Right forelimb (tissue), 1 donor: Measurements from ENCODE around the gene P2RY14.
"Not testable (repeated sequence)": the region's sequence is repeated elsewhere in the genome, so short reads cannot be mapped to it uniquely, and the experiment has no call there.

Experiments used
- DNase-seq: peaks from one replicate; pipeline ENCODE4 v3.0.0-alpha.2; 2018

The P2RY14 gene

GRCh38 chr3:151248772-151249337, 29.5 kb downstream of the P2RY14 start:
- no peak for DNase-seq

GRCh38 chr3:151242006-151242405, 36.3 kb downstream of the P2RY14 start:
- not testable (repeated sequence) for DNase-seq

DNA sequence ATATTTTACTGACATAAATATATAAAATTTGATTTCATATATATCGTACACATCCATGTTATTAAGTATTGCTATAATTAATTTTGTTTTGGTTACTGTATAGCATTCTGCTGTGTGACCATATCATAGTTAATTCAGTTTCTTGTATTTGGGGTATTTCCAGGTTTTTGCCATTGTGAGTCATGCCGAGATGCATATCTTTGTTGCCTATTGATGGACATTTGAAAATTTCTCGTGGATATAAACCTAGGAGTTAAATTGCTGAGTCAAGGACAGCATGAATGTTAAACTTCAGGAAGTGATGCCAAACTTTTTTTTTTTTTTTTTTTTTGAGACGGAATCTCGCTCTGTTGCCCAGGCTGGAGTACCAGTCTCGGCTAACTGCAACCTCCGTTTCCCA, 41.6 kb downstream of the P2RY14 start:
- no peak for DNase-seq

- no peak for DNase-seq
Observed at GRCh38 chr3:151236316-151236715, 42.0 kb downstream of the P2RY14 start.

DNA sequence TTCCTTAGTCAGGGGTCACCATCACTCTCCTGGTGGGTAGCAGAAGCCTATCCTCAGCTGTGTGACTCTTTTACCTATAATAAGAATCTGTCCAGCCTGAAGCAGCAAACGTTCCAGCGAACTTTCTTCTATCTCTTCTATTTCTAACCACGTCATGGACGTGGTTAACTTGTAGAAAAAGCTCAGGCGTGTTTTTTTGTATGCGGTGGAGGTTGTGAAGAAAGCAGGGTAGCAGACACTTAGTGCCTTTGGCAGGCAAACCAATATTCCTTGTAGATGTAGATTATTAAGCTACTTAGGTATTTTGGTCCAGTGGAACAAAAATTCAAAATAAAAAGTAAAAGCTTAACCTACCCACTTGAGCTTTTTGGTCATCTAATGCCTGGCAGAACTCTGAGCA, 43.5 kb downstream of the P2RY14 start:
- no peak for DNase-seq

DNA sequence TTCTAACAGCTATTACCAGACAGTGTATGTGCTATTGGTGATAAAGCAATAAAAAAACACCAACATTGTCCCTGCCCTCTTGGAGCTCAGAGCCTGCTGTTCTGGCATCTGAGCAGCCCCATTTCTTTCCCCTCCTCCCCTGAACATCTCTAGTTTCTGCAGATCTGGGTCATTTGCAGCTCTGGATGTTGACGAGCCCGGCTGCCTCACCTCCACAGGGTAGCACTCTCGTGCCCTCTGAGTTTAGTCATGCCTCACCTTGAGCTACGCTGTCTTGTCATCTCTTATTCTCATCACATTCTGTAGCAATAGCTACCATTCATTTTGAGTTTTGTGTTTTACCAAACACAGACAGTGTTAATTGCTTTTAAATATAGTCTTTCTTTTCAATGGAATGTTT, 45.4 kb downstream of the P2RY14 start:
- DNase-seq = no peak

DNA sequence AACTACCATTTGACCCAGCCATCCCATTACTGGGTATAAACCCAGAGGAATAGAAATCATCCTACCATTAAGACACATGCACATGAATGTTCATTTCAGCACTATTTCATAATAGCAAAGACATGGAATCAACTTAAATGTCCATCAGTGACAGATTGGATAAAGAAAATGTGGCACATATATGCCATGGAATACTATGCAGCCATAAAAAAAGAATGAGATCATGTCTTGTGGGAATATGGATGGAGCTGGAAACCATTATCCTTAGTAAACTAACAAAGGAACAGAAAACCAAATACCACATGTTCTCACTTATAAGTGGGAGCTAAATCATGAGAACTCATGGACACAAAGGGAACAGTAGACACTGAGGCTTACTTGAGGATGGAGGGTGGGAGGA, 45.9 kb downstream of the P2RY14 start:
- not testable (repeated sequence) for DNase-seq

GRCh38 chr3:151230646-151231045, 47.7 kb downstream of the P2RY14 start:
- DNase-seq = no peak

DNA sequence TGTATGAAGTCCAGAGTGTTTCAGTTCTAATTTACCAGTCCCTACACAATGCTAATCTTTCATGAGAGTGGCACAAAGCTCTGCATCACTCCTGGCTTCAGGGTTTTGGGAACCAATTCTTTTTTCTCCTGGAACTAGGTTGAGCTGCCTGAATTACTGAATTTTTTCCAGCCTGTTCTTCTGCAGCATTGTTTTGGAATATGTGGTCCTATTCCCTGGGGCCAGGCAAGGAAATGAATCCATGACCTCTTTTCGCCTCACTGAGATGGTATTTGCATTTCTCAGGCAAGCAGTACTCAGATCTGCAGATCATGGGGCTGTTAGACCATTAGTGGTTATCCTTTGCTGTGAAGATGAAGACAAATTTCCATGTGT, 49.7 kb downstream of the P2RY14 start:
- DNase-seq = no peak

DNA sequence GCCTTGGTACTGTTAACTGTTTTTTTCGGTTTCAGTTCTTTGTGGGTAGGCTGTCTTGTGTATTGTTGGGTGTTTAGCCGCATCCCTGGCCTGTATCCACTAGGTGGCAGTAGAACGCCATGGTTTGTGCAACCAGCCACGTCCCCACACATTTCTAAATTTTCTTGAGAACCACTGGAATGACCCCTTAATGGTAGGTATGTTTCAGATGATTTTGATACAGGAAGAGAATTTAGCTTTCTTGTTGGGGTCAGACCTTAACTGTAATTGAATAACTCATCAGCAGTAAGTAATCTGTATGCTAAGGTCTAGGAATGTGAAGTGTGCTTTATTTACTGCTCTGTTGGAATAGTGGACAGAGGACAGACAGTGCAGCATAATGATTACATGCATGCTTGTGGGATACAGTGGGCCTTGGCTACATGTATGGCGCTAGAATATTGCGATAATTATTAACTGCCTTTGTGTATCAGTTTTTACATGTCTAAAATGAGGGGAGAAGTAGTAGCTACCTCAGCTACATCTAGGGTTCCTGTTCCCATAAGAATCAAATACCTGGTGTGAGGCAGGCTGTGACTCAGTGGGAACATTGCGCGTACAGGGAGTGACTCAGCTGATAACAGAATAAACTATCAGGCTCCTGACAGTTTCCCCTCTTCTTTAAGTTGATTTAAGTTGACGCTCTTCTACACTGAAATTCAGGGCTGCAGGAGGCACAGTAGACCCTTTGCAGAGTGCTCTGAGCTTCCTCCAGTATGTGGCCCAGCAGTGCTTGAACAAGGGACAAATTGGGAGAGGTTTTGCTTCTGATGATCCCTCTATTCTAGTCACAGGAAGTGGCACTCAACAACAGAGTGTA, 50.3 kb downstream of the P2RY14 start:
- DNase-seq = peak; percentile 91

GRCh38 chr3:151227266-151227806, 51.0 kb downstream of the P2RY14 start:
- DNase-seq = no peak

- DNase-seq = no peak
Observed at GRCh38 chr3:151226825-151227224, 51.5 kb downstream of the P2RY14 start.

GRCh38 chr3:151226088-151226563, 52.2 kb downstream of the P2RY14 start:
- no peak for DNase-seq

DNA sequence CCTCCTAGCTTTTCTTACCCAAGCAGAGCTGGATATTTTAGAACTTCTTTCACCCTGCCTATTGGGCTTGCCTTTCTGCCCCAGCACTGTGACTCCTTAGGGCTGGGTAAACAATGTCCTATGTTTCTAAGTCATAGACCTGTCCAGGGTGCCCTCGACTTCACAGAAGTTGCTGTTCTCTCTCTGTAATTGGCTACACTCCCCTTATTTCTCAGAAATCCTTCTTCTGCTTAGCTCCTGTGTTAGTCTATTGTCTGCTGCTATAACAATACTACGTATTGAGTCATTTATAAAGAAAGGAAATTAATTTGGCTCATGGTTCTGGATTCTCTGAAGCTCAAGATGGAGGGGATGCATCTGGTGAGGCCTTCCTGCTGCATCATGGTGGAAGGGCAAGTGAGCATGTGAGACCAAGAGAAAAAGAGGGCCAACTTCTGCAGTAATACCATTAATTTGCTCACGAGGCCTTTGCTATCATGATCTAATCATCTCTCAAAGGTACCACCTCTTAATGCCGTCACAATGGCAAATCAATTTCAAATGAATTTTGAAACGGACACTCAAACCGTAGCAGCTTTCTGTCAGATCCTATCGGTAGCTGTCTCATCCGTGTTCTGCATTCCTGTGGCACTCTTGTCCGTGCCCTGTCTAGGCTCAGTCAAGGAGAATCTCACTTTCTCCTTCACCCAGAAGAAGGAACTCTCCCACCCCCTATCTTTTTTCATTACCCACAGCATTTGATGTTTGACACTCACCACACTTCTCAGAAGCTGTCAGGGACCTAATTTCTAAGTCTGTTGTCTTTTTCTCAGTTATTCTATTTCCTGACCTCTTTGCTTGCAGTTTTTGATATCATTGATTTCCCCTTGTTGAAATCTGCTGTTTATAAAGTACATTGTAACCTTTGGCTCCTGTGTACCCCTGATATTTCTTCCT, 53.0 kb downstream of the P2RY14 start:
- DNase-seq = no peak

DNA sequence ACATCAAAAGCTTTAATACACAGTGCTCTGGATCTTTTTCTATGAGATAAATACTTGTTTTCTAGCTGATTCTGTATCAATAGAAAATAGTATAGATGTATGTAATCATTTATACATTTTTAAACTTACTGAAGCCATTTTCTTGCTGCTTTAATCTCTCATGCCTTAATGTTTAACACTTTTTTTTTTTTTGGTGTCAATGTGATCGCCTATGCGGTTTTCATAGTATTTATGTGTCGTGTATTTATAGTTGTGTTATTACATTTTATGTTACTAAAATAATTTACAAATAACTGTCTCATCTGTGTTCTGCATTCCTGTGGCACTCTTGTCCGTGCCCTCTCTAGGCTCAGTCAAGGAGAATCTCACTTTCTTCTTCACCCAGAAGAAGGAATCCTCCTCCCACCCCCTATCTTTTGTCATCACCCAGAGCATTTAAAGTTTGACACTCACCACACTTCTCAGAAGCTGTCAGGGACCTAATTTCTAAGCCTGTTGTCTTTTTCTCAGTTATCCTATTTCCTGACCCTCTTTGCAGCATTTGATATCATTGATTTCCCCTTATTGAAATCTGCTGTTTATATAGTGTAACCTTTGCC, 54.0 kb downstream of the P2RY14 start:
- DNase-seq = no peak

DNA sequence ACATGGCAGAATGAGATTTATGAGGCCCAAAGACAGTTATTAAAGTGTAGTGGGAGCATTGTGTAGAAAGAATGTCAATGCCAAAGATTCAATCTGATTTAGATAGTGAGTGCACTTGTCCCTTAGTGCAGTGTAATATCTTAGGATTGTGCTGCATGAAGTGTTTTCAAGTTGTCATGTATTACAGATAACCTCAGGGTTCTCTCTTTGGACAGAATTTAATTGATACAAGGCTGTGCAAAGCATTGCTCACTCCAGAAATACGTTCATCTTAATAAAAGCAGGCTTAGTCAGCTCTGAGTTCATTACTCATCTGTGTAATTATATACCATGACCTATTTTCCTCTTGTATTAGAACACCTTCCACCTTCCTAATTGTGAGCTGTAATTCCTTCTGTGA, 59.3 kb downstream of the P2RY14 start:
- no peak for DNase-seq

- DNase-seq = no peak
Observed at GRCh38 chr3:151218136-151218535, 60.2 kb downstream of the P2RY14 start.

DNA sequence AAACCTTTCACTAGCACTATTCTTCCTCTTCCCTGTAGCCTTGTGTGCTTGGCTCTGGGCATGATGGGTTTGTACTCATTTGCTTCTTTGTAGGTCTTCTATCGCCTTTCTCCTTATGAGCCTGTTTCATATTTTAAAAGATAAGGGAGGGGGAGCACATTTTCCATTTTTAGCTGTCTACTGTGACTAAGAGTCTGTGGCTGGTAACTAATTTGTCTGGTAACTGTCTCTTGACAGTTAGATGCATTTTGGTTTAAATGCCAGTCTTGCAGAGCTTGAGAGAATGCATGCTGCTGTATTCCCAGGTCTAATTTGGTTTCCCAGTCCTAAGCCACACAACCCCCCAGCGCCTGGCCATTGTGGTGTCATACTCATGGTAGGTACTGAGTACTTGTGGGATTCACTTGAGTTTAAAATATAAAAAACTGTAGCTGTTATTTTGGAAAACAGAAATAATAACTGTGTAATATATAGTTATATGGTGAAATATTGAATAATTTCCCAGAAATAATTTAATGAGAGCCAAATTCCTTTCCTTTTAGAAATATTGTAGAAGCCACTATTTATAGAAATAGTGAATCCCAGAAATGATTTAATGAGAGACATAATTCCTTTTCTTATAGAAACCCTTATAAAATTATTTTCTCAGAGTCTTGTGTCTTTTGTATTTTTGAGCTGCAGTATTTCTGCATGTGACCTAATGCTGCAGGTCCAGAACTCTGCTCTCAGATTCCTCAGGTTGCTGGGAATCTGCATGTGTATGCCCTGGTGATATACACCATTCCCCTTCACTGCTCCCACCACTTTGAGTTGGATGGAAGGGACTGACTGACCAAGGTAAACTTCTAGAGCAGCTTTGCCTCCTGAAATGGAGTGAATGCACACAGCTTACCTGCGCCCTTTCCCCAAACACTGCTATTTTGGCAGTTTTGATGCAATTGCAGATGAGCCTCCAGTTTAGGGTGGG, 61.4 kb downstream of the P2RY14 start:
- no peak for DNase-seq

DNA sequence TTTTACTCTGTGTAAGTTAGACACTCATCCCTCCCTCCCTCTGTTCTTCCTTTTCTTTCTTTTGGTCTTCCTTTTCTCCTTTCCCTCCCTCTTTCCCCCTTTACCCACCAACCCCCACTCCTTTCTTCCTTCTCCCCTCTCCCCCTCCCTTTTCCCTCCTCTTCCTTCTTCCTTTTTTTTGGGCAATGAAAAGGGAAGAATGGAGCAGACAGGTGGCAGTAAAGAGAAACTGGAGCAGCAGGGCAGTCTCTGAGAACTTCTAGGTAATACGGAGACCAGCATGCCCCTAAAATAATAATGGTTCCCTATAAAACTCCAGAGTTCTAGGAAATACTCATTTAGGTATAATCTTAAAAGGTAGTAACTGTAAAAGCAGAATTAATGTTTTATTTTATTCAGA, 63.9 kb downstream of the P2RY14 start:
- DNase-seq = no peak

GRCh38 chr3:151213881-151214280, 64.5 kb downstream of the P2RY14 start:
- DNase-seq = no peak

DNA sequence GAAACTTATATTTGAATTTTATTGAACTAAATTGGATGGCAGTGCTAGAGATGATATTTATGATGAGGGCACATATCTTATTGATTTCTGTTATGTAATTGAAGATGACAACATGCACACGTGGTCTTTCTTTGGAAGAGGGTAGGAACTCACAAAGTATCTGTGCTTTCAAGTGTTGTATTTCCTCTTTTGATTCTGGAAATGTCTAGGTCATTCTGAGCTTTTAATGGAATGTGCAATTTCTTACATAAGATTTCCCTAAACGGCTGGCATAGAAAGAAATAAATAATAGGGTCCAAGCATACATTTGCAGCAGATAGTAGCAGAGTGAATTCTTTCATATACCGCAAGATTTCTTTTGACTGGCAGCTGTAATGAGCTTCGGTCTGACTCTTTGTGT, 65.2 kb downstream of the P2RY14 start:
- DNase-seq = no peak
